Large intestine (tissue), 3 donors: ENCODE measurements around the gene FXR1. TPM values are rescaled to one million over a fixed set of nuclear protein-coding genes. Genes with fewer than 3 reads are reported as not detected.

Experiments used
- DNase-seq, 2 donors: peaks; one replicate each; pipeline versions ENCODE4 v3.0.0 to v3.0.0-alpha.2; 2013
- H3K27ac ChIP-seq: one replicate; pipeline ENCODE4 v1.5.1; 2013; ENCODE audit warnings: low read length
- H3K27me3 ChIP-seq: 2 replicates; pipeline ENCODE4 v1.6.1; 2013; ENCODE audit warnings: low read length; ENCODE audit not compliant: control insufficient read depth, insufficient read depth
- H3K36me3 ChIP-seq: 2 replicates; pipeline ENCODE4 v1.6.1; 2013; ENCODE audit warnings: low read length; ENCODE audit not compliant: control insufficient read depth, insufficient read depth
- H3K4me1 ChIP-seq: one replicate; pipeline ENCODE4 v1.6.1; 2013; ENCODE audit warnings: low read length; ENCODE audit not compliant: control insufficient read depth, insufficient read depth
- H3K4me3 ChIP-seq: one replicate; pipeline ENCODE4 v1.5.1; 2013; ENCODE audit warnings: low read length
- H3K9me3 ChIP-seq: one replicate; pipeline ENCODE4 v1.6.1; 2013; ENCODE audit warnings: mild to moderate bottlenecking, low read depth, low read length, moderate library complexity; ENCODE audit not compliant: control insufficient read depth
- WGBS: methylation state at CpG from one replicate; pipeline ENCODE4 v1.1.5; 2013; ENCODE audit warnings: low lambda C conversion rate; ENCODE audit not compliant: insufficient coverage; 5-methylcytosine and 5-hydroxymethylcytosine counted together
- polyA plus RNA-seq: library from polyadenylated mRNA; unstranded; fragments of 120-200 nt; gene quantifications from one replicate; pipeline ENCODE4 v1.2.1, GENCODE V29; 2013

Gene FXR1
- polyA plus RNA-seq, 1 donor: 152 TPM

DNA sequence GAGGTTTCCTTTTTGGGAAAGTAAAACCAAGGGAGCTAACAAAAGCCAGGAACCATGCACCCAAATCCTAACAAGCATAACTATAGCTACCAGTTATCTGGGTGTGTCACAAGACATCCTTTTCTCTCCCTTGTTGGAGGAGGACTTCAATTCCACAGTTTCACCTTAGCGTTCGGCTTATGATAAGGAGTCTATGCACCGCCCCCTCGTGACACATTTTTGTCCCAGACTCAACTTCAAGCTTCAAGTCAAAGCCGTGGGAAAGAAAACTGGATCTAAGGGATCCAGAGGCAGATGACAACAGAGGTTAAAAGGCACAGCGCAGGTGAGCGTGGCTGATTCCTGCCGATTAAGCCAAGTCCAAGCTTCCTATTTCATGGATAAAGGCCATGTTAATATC is 13.9 kb upstream of the FXR1 start:
- no peak overlapping the region for H3K27ac ChIP-seq
- no peaks in the 10 kb centered on the region for H3K27me3 ChIP-seq
- no peak overlapping the region for H3K4me3 ChIP-seq
- H3K4me1 ChIP-seq: no peaks in the 10 kb centered on the region
- H3K36me3 ChIP-seq: no peaks in the 10 kb centered on the region
- H3K9me3 ChIP-seq: no peaks in the 10 kb centered on the region
- WGBS: no CpG with 5 or more reads among the region's 8 CpGs
- no peak for DNase-seq

DNA sequence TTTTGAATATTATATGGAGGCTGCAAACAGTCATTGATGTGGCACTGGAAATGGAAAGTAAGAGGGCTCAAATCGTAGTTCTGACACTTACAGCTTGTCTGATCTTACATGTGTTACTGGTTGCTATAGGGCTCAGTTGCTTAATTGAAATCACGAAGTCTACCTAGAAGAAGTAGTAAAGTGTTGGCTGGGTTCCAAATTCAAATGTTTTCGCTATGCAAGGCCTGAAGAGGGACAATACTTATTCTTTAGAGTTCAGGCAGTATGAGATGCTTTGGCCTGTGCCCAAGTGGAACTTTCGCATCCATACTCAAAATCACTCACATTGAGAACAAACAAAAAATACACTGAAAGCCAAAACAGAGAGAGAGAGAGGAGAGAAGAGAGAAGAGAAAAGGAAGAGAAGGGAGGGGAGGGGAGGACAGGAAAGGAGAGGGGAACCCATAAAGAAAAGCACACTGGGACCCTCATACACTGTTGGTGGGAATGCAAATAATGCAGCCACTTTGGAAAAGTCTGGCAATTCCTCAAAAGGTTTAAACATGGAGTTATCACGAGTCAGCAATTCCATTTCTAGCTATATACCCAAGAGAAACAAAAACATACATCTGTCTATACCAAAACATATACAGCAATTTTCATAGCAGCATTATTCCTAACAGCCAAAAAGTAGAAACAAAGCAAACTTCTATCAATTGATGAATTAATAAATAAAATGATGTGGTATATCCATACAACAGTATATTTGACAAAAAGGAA is 2.9 kb upstream of the FXR1 start:
- no peak for DNase-seq
- peaks cover 8% of the 10 kb centered on the region for H3K4me1 ChIP-seq
- peaks cover 6% of the 10 kb centered on the region for H3K9me3 ChIP-seq
- H3K36me3 ChIP-seq: no peaks in the 10 kb centered on the region
- H3K27ac ChIP-seq: no peak overlapping the region
- no peak overlapping the region for H3K4me3 ChIP-seq
- H3K27me3 ChIP-seq: no peaks in the 10 kb centered on the region
- WGBS: 83% methylated on average over 1 of the region's 5 CpGs

DNA sequence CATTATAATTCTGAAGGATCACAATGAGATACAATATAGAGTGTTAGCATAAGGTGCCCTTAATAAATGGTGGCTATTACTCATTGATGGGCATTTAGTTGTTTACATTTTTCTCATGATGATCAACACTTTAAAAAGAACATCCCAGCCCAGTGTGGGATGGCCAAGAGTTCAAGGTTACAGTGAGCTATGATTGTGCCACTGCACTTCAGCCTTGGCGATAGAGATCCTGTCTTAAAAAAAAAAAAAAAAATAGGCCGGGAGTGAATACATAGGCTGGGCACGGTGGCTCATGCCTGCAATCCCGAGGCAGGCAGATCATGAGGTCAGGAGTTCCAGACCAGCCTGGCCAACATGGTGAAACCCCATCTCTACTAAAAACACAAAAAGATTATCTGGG is 1.6 kb upstream of the FXR1 start:
- Histone ChIP-seq H3K27ac (no peak overlapping the region), H3K36me3 (no peaks in the 10 kb centered on the region), H3K4me1 (peaks cover 9% of the 10 kb centered on the region), H3K4me3 (no peak overlapping the region), H3K27me3 (no peaks in the 10 kb centered on the region), H3K9me3 (peaks cover 2% of the 10 kb centered on the region)
- DNase-seq: no peak
- no CpG with 5 or more reads among the region's 4 CpGs for WGBS

DNA sequence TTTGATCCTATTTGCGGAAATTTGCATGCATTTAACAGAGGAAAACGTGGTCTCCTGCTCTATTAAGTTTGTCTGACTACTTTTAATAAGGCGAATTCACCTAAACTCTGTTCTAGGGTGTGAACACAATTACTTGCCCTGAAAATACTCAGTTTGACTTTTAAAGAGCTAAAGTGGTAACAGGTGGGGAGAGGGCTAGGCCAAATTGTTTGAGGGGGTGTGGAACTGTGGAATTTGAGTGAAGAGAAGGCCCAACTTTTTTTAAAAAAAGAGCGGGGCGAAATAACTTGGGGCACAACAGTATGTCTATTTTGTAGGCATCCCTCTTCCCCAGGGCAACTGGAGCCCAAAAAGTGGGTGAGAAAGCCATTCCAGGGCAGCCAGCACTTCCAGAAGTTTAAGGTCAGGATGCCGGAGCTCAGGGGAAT is 580 bp upstream of the FXR1 start:
- H3K36me3 ChIP-seq: no peaks in the 10 kb centered on the region
- H3K4me3 ChIP-seq: peak overlapping the region; percentile 69
- peaks cover 9% of the 10 kb centered on the region for H3K4me1 ChIP-seq
- WGBS: 100% methylated on average over 1 of the region's 6 CpGs
- H3K27me3 ChIP-seq: no peaks in the 10 kb centered on the region
- no peaks in the 10 kb centered on the region for H3K9me3 ChIP-seq
- H3K27ac ChIP-seq: peak overlapping the region; percentile 61
- no peak for DNase-seq

DNA sequence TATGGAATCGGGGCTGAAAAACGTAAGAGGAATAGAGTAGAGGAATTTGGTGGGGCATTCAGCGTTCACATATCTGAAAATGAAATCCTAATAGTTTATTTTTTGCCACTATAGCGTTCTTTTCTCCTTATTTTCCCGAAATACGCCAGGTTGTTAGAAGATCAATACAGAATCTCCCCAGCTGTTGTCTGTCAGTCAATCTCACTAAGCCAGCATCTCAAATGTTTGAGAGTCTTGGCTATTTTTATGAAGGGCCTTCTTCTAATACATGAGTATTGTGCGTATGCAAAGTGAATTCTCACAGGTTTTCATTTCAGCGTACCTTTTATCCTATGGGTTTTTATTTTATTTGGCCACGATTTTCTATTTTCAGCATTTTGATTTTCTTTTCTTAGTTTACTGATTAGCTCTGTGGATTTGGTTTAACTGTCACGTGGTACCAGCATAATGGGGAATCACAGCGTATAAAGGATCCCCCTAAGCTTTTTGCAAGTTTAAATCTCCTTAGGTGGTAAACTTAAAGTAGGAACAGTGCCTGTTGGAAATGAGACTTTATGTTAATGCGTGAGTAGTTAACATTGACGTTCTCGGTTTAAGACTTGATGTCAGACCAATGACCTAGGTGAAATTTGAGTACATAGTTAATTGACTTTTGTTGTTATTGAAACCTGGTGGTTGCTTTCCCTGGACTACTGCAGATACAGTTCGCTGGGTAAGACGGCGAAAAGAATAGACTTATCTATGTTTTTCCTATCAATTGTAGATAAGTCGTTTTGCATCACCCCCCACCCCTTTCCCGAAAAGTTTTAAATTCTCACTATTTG is 1.3 kb downstream of the FXR1 start:
- peak overlapping the region; percentile 69 for H3K4me3 ChIP-seq
- H3K4me1 ChIP-seq: peaks cover 9% of the 10 kb centered on the region
- peak in 1 of 2 donors; percentile 11 for DNase-seq
- 4% methylated on average over 6 of the region's 19 CpGs for WGBS
- no peaks in the 10 kb centered on the region for H3K27me3 ChIP-seq
- no peaks in the 10 kb centered on the region for H3K9me3 ChIP-seq
- H3K27ac ChIP-seq: no peak overlapping the region
- no peaks in the 10 kb centered on the region for H3K36me3 ChIP-seq

DNA sequence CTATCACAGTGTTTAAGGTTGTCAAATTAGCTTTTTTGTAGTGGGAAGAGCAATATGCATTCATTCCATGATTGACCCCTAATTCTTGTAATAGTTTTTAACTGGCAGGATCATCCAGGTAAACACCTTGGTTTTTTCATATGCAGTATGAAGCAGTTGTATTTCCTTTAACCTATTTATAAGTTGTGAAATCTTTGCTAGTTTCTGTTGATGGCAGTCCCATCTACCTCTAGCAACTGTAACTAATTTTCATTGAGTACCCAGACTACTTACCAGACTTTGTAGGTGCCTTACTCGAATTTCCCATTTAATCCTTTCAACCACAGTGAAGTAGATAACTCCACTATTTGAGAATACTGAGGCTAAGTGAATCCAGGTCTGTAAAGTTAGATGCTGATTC is 6.1 kb downstream of the FXR1 start:
- Histone ChIP-seq H3K27me3 (no peaks in the 10 kb centered on the region), H3K4me3 (no peak overlapping the region), H3K9me3 (no peaks in the 10 kb centered on the region), H3K27ac (no peak overlapping the region), H3K36me3 (peaks cover 2% of the 10 kb centered on the region), H3K4me1 (peaks cover 6% of the 10 kb centered on the region)
- DNase-seq: no peak
- WGBS: no CpG with 5 or more reads among the region's 1 CpG

DNA sequence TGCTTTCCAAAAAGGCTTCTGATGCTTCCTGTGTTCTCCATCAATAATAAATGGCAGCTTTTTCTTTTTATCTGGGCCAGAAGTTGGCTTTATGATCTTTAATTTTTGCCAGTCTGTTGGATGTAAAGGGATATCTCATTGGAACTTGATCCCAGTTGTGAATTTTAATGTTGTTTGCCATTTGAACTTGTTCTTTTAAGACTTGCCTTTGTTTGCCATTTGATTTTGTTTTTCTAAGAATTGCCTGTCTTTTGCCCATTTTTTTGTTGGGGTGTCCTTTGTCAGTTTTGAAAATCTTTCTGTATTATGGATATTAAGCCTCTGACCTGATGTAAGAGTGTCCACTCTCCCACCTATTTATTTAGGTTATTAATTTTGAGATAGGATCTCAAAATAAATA is 9.8 kb downstream of the FXR1 start:
- no peak for DNase-seq
- Histone ChIP-seq H3K9me3 (no peaks in the 10 kb centered on the region), H3K27me3 (no peaks in the 10 kb centered on the region), H3K27ac (no peak overlapping the region), H3K36me3 (peaks cover 5% of the 10 kb centered on the region), H3K4me1 (no peaks in the 10 kb centered on the region), H3K4me3 (no peak overlapping the region)

DNA sequence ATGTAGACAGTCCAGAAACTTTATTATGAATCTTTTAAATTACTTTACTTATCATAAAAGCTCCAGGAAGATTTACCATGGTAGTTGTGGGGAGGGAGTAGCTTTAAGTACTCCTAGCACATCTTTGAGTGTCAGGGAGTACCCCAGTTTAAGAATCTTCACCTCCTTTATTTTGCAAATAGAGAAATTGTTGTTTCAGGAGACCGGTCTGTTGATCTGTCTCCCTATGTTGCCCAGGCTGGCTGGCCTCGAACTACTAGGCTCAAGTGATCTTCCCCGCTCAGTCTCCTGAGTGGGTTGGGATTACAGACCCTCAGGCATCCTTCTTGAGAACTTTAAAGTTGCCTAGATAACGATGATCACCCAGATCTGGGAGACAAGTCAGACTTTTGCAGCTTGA is 11.1 kb downstream of the FXR1 start:
- WGBS: no CpG with 5 or more reads among the region's 4 CpGs
- no peak overlapping the region for H3K27ac ChIP-seq

DNA sequence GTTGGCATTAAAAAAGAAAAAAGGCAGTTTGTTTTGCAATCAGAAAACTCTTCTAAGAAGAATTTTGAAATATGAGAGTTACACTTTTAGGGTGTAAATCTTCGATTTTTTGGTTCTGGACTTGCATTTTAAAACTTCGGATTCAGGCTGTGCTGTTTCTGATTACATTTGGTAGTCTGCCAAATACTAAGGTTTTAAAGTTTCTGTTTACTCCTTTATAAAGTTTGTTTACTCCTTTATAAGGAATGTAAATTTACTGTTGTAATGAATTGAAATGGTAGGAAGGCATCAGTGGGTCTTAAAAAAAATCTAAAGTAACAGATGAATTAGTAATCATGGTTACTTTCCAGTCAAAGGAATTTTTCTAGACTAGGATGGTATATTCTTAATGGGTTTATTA is 14.1 kb downstream of the FXR1 start:
- no CpG with 5 or more reads among the region's 2 CpGs for WGBS
- H3K4me3 ChIP-seq: no peak overlapping the region
- H3K9me3 ChIP-seq: no peaks in the 10 kb centered on the region
- no peak overlapping the region for H3K27ac ChIP-seq
- no peak for DNase-seq
- peaks cover 8% of the 10 kb centered on the region for H3K36me3 ChIP-seq
- H3K4me1 ChIP-seq: no peaks in the 10 kb centered on the region
- no peaks in the 10 kb centered on the region for H3K27me3 ChIP-seq

More for the DNA sequence above, 11.1 kb downstream of the FXR1 start:
- no peaks in the 10 kb centered on the region for H3K27me3 ChIP-seq
- H3K4me1 ChIP-seq: no peaks in the 10 kb centered on the region
- no peaks in the 10 kb centered on the region for H3K9me3 ChIP-seq
- peaks cover 5% of the 10 kb centered on the region for H3K36me3 ChIP-seq
- no peak overlapping the region for H3K4me3 ChIP-seq
- DNase-seq: no peak

DNA sequence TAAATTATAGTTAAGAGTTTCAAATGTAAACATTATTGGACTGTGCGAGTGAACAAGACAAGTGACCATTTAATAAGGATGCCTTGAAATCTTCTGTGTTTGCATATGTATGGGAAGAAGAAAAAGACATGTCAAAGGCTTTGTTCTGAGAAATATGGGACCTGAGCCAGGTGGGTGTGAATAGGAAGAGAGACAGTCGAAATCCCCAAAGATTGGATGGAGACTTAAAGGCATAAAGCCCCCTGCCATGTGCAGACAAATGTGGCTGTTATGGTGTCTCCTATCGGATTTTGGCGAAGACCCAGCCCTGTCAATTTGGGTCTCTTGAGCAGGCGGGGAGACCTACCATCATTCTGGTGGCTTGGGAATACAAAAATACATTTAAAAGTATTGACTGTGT is 16.9 kb downstream of the FXR1 start:
- 57% methylated on average over 2 of the region's 5 CpGs for WGBS
- no peaks in the 10 kb centered on the region for H3K4me1 ChIP-seq
- H3K27ac ChIP-seq: no peak overlapping the region
- no peak overlapping the region for H3K4me3 ChIP-seq
- H3K27me3 ChIP-seq: no peaks in the 10 kb centered on the region
- no peaks in the 10 kb centered on the region for H3K9me3 ChIP-seq
- H3K36me3 ChIP-seq: peaks cover 3% of the 10 kb centered on the region
- no peak for DNase-seq
